Fibroblast of the aortic adventitia (primary cell): Measurements from ENCODE around the gene CRACDL. TPM values are rescaled to one million over a fixed set of nuclear protein-coding genes. Genes with fewer than 3 reads are reported as not detected.
A peak's percentile ranks its signal among the peaks of the same experiment; 100 is the strongest.

ENCODE experiments used
- DNase-seq: peaks from one replicate; pipeline ENCODE4 v3.0.0-alpha.2; 2010; ENCODE audit warnings: low read depth
- H3K4me3 ChIP-seq: 2 replicates; pipeline ENCODE4 v1.5.1; 2011; ENCODE audit warnings: low read depth, mild to moderate bottlenecking, control low read depth, low read length, moderate library complexity
- total RNA-seq: library from RNA; depleted of rRNA; stranded (reverse); fragments of >200 nt; gene quantifications from 2 replicates; pipeline ENCODE4 v1.2.3, GENCODE V29; 2012; ENCODE audit warnings: low replicate concordance
- TF ChIP-seq, protein P1 (sequence below): IDR thresholded peaks from 2 replicates; pipeline ENCODE4 v1.5.1; 2011; ENCODE audit warnings: mild to moderate bottlenecking, low read length, control low read depth, inconsistent platforms; ENCODE audit not compliant: insufficient read depth

CRACDL gene
- total RNA-seq, 1 donor = not detected

GRCh38 chr2:98769784-98770183 is 166.2 kb downstream of the CRACDL start:
- TF ChIP-seq, protein P1, sequence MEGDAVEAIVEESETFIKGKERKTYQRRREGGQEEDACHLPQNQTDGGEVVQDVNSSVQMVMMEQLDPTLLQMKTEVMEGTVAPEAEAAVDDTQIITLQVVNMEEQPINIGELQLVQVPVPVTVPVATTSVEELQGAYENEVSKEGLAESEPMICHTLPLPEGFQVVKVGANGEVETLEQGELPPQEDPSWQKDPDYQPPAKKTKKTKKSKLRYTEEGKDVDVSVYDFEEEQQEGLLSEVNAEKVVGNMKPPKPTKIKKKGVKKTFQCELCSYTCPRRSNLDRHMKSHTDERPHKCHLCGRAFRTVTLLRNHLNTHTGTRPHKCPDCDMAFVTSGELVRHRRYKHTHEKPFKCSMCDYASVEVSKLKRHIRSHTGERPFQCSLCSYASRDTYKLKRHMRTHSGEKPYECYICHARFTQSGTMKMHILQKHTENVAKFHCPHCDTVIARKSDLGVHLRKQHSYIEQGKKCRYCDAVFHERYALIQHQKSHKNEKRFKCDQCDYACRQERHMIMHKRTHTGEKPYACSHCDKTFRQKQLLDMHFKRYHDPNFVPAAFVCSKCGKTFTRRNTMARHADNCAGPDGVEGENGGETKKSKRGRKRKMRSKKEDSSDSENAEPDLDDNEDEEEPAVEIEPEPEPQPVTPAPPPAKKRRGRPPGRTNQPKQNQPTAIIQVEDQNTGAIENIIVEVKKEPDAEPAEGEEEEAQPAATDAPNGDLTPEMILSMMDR = no peak
- no peak overlapping the region for H3K4me3 ChIP-seq
- no peak for DNase-seq

- DNase-seq = no peak
- H3K4me3 ChIP-seq = no peak overlapping the region
- TF ChIP-seq, protein P1 = no peak
These were observed 166.9 kb downstream of the CRACDL start for GRCh38 chr2:98769114-98769476.

DNA sequence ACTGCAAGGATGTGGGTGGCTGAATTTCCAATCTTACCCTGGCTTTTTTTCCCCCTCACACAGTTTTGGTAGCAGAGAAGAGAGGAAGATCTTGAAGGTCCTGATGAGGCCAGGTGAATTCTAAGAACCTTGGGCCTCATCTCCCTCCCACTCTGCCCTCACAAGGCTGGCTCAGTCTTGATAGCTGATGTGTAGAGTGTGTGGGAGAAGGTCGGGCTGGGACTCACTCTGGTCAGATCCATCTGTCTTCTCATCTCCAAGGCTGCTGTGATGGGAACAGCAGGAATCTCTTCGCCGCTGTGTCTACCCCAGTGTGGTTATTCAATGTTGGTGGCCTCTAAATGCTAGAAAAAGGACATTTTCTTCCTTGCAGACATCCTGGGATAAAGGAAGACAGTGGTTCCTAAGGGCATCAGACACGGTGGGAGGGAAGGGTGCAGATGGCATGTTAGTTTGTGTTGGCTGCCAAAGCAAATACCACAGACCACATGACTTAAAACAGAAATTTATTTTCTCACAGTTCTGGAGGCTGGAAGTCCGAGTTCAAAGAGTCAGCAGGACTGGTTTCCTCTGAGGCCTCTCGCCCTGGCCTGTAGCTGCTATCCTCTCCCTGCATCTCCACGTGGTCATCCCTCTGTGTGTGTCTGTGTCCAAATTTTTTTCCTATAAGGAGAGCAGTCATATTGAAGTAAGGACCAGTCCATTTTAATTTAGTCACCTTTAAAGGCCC is 167.5 kb downstream of the CRACDL start:
- TF ChIP-seq, protein P1 = no peak
- peak; percentile 10 for DNase-seq

DNA sequence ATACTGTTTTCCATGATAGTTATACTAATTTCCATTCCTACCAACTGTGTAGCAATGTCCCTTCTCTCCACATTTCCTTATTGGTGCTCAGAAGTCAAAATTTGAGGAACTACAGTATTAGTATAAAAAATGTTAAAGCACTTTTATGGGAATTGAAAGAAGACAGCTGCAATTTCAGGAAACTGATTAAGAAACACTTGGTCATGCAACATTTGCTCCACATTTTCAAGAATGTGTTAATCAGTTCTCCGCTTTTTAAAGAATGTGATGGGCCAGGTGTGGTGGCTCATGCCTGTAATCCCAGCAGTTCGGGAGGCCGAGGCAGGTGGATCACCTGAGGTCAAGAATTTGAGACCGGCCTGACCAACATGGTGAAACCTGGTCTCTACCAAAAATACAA is 171.5 kb downstream of the CRACDL start:
- TF ChIP-seq, protein P1 = no peak
- DNase-seq = no peak

More for the DNA sequence above, 167.5 kb downstream of the CRACDL start:
- H3K4me3 ChIP-seq = no peak overlapping the region

GRCh38 chr2:98763209-98763951 is 172.6 kb downstream of the CRACDL start:
- no peak for DNase-seq
- H3K4me3 ChIP-seq = no peak overlapping the region
- TF ChIP-seq, protein P1 = no peak

More for the DNA sequence above, 171.5 kb downstream of the CRACDL start:
- no peak overlapping the region for H3K4me3 ChIP-seq

GRCh38 chr2:98761909-98762308 is 174.1 kb downstream of the CRACDL start:
- DNase-seq = no peak
- H3K4me3 ChIP-seq = no peak overlapping the region
- TF ChIP-seq, protein P1 = no peak
